ENCODE results near the gene LYRM2.
A peak's percentile ranks its signal among the peaks of the same experiment; 100 is the strongest.

Gene LYRM2

GRCh38 chr6:89590133-89590532 lies 48.4 kb downstream of the LYRM2 start:
- no peak for DNase-seq

- peak; percentile 30 for DNase-seq
These were observed 49.1 kb downstream of the LYRM2 start for GRCh38 chr6:89589297-89590025.

- no peak for DNase-seq
These were observed 53.4 kb downstream of the LYRM2 start for GRCh38 chr6:89585154-89585553.

GRCh38 chr6:89584539-89584938 lies 54.0 kb downstream of the LYRM2 start:
- no peak for DNase-seq

GRCh38 chr6:89583559-89583958 lies 55.0 kb downstream of the LYRM2 start:
- peak; percentile 19 for DNase-seq

- DNase-seq = peak; percentile 34
These were observed 55.8 kb downstream of the LYRM2 start for GRCh38 chr6:89582669-89583325.

GRCh38 chr6:89581689-89582088 lies 56.9 kb downstream of the LYRM2 start:
- DNase-seq = no peak

- no peak for DNase-seq
These were observed 57.4 kb downstream of the LYRM2 start for GRCh38 chr6:89580997-89581666.

GRCh38 chr6:89575562-89575960 lies 63.0 kb downstream of the LYRM2 start:
- no peak for DNase-seq

GRCh38 chr6:89574910-89575561 lies 63.5 kb downstream of the LYRM2 start:
- no peak for DNase-seq

GRCh38 chr6:89567630-89568390 lies 70.7 kb downstream of the LYRM2 start:
- no peak for DNase-seq

- DNase-seq = no peak
These were observed 71.5 kb downstream of the LYRM2 start for GRCh38 chr6:89566930-89567629.

GRCh38 chr6:89566008-89566800 lies 72.3 kb downstream of the LYRM2 start:
- no peak for DNase-seq

GRCh38 chr6:89564752-89565427 lies 73.7 kb downstream of the LYRM2 start:
- no peak for DNase-seq

GRCh38 chr6:89563866-89564265 lies 74.7 kb downstream of the LYRM2 start:
- no peak for DNase-seq

- DNase-seq = no peak
These were observed 76.2 kb downstream of the LYRM2 start for GRCh38 chr6:89562093-89562973.

GRCh38 chr6:89559487-89559886 lies 79.1 kb downstream of the LYRM2 start:
- no peak for DNase-seq

GRCh38 chr6:89555806-89556205 lies 82.7 kb downstream of the LYRM2 start:
- DNase-seq = no peak

GRCh38 chr6:89555031-89555430 lies 83.5 kb downstream of the LYRM2 start:
- DNase-seq = no peak

- no peak for DNase-seq
These were observed 84.4 kb downstream of the LYRM2 start for GRCh38 chr6:89554106-89554505.

Measured in activated effector memory CD4-positive, alpha-beta T cell treated with anti-CD3 and anti-CD28 coated beads, Interleukin-2, amount 50 U/mL, for 16 hours (primary cell).